Measurements from ENCODE around the gene IFT20. TPM values are rescaled to one million over a fixed set of nuclear protein-coding genes. Genes with fewer than 3 reads are reported as not detected.

Gene IFT20
- total RNA-seq, 1 experiment from 2014 or later, result 25.4 TPM

DNA sequence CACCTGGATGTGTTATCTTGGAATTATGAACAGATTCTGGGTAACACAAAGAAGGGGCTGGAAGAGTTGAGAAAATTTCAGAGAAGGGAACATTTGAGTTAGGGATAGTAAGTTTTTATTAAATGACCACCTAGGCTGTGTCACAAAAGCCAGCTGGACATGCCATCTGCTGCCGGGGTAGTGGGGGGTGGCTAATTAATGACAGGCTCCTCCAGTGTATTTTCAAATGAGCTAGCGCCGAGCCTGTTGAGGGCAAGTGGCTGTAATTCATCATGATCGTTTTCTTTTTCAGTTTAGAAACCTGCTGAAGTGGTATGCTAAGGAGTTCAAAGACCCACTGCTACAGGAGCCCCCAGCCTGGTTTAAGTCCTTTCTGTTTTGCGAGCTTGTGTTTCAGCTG, 10.1 kb downstream of the IFT20 start:
- H3K36me3 ChIP-seq (ENCODE audit: control insufficient read depth, insufficient read depth, low read length), result no peaks in the 10 kb centered on the region
- CTCF ChIA-PET, result interaction anchor here (1.0 kb wide), 1 partner anchor 92 kb away, joined by 4 read pairs; no protein-coding TSS in a partner anchor
- TF ChIP-seq SIN3A (IDR thresholded peaks at IDR 0.05; ENCODE audit: borderline replicate concordance, insufficient read depth, low read depth, low read length) (no peak), TCF7L2 (IDR thresholded peaks at IDR 0.05; ENCODE audit: low read depth, low read length) (no peak), POLR2AphosphoS5 (IDR thresholded peaks at IDR 0.05; ENCODE audit: low read depth, low read length) (no peak)
- TF ChIP-seq, protein P1, sequence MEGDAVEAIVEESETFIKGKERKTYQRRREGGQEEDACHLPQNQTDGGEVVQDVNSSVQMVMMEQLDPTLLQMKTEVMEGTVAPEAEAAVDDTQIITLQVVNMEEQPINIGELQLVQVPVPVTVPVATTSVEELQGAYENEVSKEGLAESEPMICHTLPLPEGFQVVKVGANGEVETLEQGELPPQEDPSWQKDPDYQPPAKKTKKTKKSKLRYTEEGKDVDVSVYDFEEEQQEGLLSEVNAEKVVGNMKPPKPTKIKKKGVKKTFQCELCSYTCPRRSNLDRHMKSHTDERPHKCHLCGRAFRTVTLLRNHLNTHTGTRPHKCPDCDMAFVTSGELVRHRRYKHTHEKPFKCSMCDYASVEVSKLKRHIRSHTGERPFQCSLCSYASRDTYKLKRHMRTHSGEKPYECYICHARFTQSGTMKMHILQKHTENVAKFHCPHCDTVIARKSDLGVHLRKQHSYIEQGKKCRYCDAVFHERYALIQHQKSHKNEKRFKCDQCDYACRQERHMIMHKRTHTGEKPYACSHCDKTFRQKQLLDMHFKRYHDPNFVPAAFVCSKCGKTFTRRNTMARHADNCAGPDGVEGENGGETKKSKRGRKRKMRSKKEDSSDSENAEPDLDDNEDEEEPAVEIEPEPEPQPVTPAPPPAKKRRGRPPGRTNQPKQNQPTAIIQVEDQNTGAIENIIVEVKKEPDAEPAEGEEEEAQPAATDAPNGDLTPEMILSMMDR (IDR thresholded peaks at IDR 0.05), result no peak
- TF ChIP-seq, protein P2, sequence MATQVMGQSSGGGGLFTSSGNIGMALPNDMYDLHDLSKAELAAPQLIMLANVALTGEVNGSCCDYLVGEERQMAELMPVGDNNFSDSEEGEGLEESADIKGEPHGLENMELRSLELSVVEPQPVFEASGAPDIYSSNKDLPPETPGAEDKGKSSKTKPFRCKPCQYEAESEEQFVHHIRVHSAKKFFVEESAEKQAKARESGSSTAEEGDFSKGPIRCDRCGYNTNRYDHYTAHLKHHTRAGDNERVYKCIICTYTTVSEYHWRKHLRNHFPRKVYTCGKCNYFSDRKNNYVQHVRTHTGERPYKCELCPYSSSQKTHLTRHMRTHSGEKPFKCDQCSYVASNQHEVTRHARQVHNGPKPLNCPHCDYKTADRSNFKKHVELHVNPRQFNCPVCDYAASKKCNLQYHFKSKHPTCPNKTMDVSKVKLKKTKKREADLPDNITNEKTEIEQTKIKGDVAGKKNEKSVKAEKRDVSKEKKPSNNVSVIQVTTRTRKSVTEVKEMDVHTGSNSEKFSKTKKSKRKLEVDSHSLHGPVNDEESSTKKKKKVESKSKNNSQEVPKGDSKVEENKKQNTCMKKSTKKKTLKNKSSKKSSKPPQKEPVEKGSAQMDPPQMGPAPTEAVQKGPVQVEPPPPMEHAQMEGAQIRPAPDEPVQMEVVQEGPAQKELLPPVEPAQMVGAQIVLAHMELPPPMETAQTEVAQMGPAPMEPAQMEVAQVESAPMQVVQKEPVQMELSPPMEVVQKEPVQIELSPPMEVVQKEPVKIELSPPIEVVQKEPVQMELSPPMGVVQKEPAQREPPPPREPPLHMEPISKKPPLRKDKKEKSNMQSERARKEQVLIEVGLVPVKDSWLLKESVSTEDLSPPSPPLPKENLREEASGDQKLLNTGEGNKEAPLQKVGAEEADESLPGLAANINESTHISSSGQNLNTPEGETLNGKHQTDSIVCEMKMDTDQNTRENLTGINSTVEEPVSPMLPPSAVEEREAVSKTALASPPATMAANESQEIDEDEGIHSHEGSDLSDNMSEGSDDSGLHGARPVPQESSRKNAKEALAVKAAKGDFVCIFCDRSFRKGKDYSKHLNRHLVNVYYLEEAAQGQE (IDR thresholded peaks at IDR 0.05; ENCODE audit: insufficient read depth in 1 of 2, low read depth in 2 of 2, low read length in 1 of 2), result no peak
- no peak overlapping the region for H3K27ac ChIP-seq (ENCODE audit: low read length)
- no peak overlapping the region for H3K4me3 ChIP-seq (ENCODE audit: low read depth in 2 of 2, low read length in 2 of 2)
- no peak for DNase-seq (ENCODE audit: low read depth, low spot score)
- no peaks in the 10 kb centered on the region for H3K27me3 ChIP-seq (ENCODE audit: control insufficient read depth, insufficient read depth, low read length)
- POLR2A ChIA-PET, result interaction anchor here (0.6 to 1.5 kb wide), 2 partner anchors 10 to 66 kb away, joined by 4 to 9 read pairs; partner anchors contain the start of genes IFT20 and TNFAIP1
- no TSS peak for BruUV-seq (replicated peaks)
- ATAC-seq, result no peak
- H3K4me1 ChIP-seq (ENCODE audit: control insufficient read depth, insufficient read depth, low read length), result peaks cover 14% of the 10 kb centered on the region; the same call in 1 of the 2 replicates
- intact Hi-C loops (cut with micrococcal nuclease; ENCODE audit: unreplicated experiment) (no loop called here), in situ Hi-C loops (cut with HindIII; ENCODE audit: low pct_unique_long_range_greater_than_20kb, low sequenced_read_pairs) (no loop called here)
- H3K9me3 ChIP-seq (ENCODE audit: control insufficient read depth, insufficient read depth, low read depth, low read length), result no peaks in the 10 kb centered on the region

DNA sequence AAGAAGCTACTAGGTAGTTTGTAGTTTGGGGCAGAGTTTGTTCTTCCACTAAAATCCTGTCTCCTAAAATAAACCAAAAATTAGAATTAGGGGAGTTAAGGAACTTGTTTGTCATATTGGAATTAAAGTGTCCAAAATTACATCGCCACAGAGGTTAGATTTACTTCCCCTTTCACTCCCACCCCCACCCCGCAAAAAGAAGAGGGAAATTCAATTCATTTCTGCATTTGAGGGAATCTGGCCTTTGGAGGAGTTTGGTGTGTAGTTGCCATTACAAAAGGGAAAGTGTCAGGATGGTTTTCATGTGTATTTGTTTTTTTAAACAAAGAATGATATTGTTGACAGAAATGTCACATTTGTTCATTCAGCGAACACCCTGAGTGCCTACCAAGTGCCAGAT, 10.5 kb downstream of the IFT20 start:
- BruUV-seq (replicated peaks), result no TSS peak
- peaks cover 18% of the 10 kb centered on the region; the same call in 1 of the 2 replicates for H3K4me1 ChIP-seq (ENCODE audit: control insufficient read depth, insufficient read depth, low read length)
- no peak overlapping the region for H3K4me3 ChIP-seq (ENCODE audit: low read depth in 2 of 2, low read length in 2 of 2)
- H3K27ac ChIP-seq (ENCODE audit: low read length), result no peak overlapping the region
- H3K36me3 ChIP-seq (ENCODE audit: control insufficient read depth, insufficient read depth, low read length), result no peaks in the 10 kb centered on the region
- ChIA-PET POLR2A (interaction anchor here (0.6 to 1.5 kb wide), 2 partner anchors 11 to 65 kb away, joined by 4 to 9 read pairs; partner anchors contain the start of genes IFT20 and TNFAIP1), CTCF (interaction anchor here (1.0 kb wide), 1 partner anchor 91 kb away, joined by 4 read pairs; no protein-coding TSS in a partner anchor)
- intact Hi-C loops (cut with micrococcal nuclease; ENCODE audit: unreplicated experiment), result no loop called here
- ATAC-seq (no peak), DNase-seq (ENCODE audit: low read depth, low spot score) (no peak)
- no peaks in the 10 kb centered on the region for H3K27me3 ChIP-seq (ENCODE audit: control insufficient read depth, insufficient read depth, low read length)
- in situ Hi-C loops (cut with HindIII; ENCODE audit: low pct_unique_long_range_greater_than_20kb, low sequenced_read_pairs), result no loop called here
- TF ChIP-seq, protein P1 (IDR thresholded peaks at IDR 0.05), result no peak
- TF ChIP-seq TCF7L2 (IDR thresholded peaks at IDR 0.05; ENCODE audit: low read depth, low read length) (no peak), SIN3A (IDR thresholded peaks at IDR 0.05; ENCODE audit: borderline replicate concordance, insufficient read depth, low read depth, low read length) (no peak), POLR2AphosphoS5 (IDR thresholded peaks at IDR 0.05; ENCODE audit: low read depth, low read length) (no peak)
- TF ChIP-seq, protein P2 (IDR thresholded peaks at IDR 0.05; ENCODE audit: insufficient read depth in 1 of 2, low read depth in 2 of 2, low read length in 1 of 2), result no peak
- no peaks in the 10 kb centered on the region for H3K9me3 ChIP-seq (ENCODE audit: control insufficient read depth, insufficient read depth, low read depth, low read length)
